Small intestine (tissue), 16 donors: ENCODE data around the gene MTCP1. TPM values are rescaled to one million over a fixed set of nuclear protein-coding genes. Genes with fewer than 3 reads are reported as not detected.
A peak's percentile ranks its signal among the peaks of the same experiment; 100 is the strongest.

Source experiments
- DNase-seq, 2 donors: peaks; one replicate each; pipeline versions ENCODE4 v3.0.0 to v3.0.0-alpha.2; 2013
- FAIRE-seq: peaks from 2 replicates; lab custom pipeline; 2012; peaks lifted over from hg19 to GRCh38; lab: Jason Lieb, UNC
- H3K27ac ChIP-seq, 3 donors: one replicate each; pipeline ENCODE4 v1.5.1; 2013; ENCODE audit warnings: low read length in 2 of 3, mild to moderate bottlenecking in 2 of 3, control low read depth in 1 of 3, inconsistent platforms in 1 of 3, low read depth in 1 of 3, moderate library complexity in 1 of 3
- H3K27me3 ChIP-seq, 3 donors: one replicate each; pipeline ENCODE4 v1.6.1; 2013; ENCODE audit warnings: low read length in 3 of 3, inconsistent platforms in 1 of 3; ENCODE audit not compliant: control insufficient read depth in 3 of 3, insufficient read depth in 3 of 3
- H3K36me3 ChIP-seq, 3 donors: one replicate each; pipeline ENCODE4 v1.6.1; 2013; ENCODE audit warnings: low read length in 3 of 3, inconsistent platforms in 1 of 3, low read depth in 1 of 3, mild to moderate bottlenecking in 1 of 3, moderate library complexity in 1 of 3; ENCODE audit not compliant: control insufficient read depth in 3 of 3, insufficient read depth in 2 of 3
- H3K4me1 ChIP-seq, 3 donors: one replicate each; pipeline ENCODE4 v1.6.1; 2013; ENCODE audit warnings: low read length in 2 of 3, inconsistent platforms in 1 of 3, low read depth in 1 of 3, mild to moderate bottlenecking in 1 of 3, moderate library complexity in 1 of 3; ENCODE audit not compliant: control insufficient read depth in 3 of 3, insufficient read depth in 2 of 3
- H3K4me3 ChIP-seq, 3 donors: one replicate each; pipeline ENCODE4 v1.5.1; 2013; ENCODE audit warnings: low read length in 3 of 3, control low read depth in 1 of 3, inconsistent platforms in 1 of 3, low read depth in 1 of 3, mild to moderate bottlenecking in 1 of 3, moderate library complexity in 1 of 3
- H3K9me3 ChIP-seq, 2 donors: one replicate each; pipeline ENCODE4 v1.6.1; 2013; ENCODE audit warnings: low read depth in 1 of 2, low read length in 1 of 2; ENCODE audit not compliant: control insufficient read depth in 2 of 2, insufficient read depth in 1 of 2
- WGBS, 3 donors: extraction: QIAGEN DNeasy Blood & Tissue Kit; methylation state at CpG; one replicate each; pipeline ENCODE4 v1.1.7; 2013; 5-methylcytosine and 5-hydroxymethylcytosine counted together
- long read RNA-seq, 10 donors: transcript quantifications; one replicate each; lab custom pipeline, GENCODE V29; 2026
- polyA plus RNA-seq, 4 donors: library from polyadenylated mRNA; stranded (reverse) in 3 of 4; unstranded in 1 of 4; fragments of 200-250 nt in 3 of 4; fragments of 120-200 nt in 1 of 4; gene quantifications; one replicate each; pipeline versions ENCODE4 v1.2.1 to v1.2.3, GENCODE V29; 2013
- donor health status: healthy with polysubstance abuse.
- donor health status: control.
- donor health status: control.
- donor health status: Bipolar disorder and iron deficiency.
- donor health status: healthy.

Gene MTCP1
- 10 to 100 TPM; 12.2 to 42.3 (median 15.0) TPM for polyA plus RNA-seq
- long read RNA-seq, donor 1, partial matches to known transcripts: 19 of 41 reads
- long read RNA-seq, donor 1, other reads (novel, unspliced or antisense): 22 of 41 reads
- long read RNA-seq, donor 2: 0 reads
- long read RNA-seq, donor 3, partial matches to known transcripts: 12 of 12 reads
- long read RNA-seq, donor 3, other reads (novel, unspliced or antisense): 0 of 12 reads
- long read RNA-seq, donor 4: 0 reads
- long read RNA-seq, donor 5: 0 reads
- long read RNA-seq, donor 6, partial matches to known transcripts: 10 of 10 reads
- long read RNA-seq, donor 6, other reads (novel, unspliced or antisense): 0 of 10 reads
- long read RNA-seq, donor 7, partial matches to known transcripts: 9 of 9 reads
- long read RNA-seq, donor 7, other reads (novel, unspliced or antisense): 0 of 9 reads
- long read RNA-seq, donor 8: 0 reads
- long read RNA-seq, donor 9: 0 reads
- long read RNA-seq, donor 10, partial matches to known transcripts: 27 of 27 reads
- long read RNA-seq, donor 10, other reads (novel, unspliced or antisense): 0 of 27 reads

GRCh38 chrX:155070975-155071693, at the start of gene MTCP1, which contains the start of the genes BRCC3 and CMC4:
Gene MTCP1, minus strand, starts transcription at chrX:155071136. Its CDS starts 5,126 bp downstream, at chrX:155066010.
Gene BRCC3, plus strand, starts transcription at chrX:155071508. Its CDS starts 20 bp downstream, at chrX:155071528.
Gene CMC4, minus strand, starts transcription at chrX:155071136. Its CDS starts 7,113 bp downstream, at chrX:155064023.
- peak; percentile 78 to 88 for DNase-seq
- Histone ChIP-seq H3K4me3 (peak within 1 kb of the TSS; percentile 60 to 87 (median 69)), H3K27ac (peak within 1 kb of the TSS; percentile 74 to 94 (median 84)), H3K4me1 (no peaks in the 10 kb centered on the region), H3K27me3 (no peaks in the 10 kb centered on the region), H3K36me3 (peaks cover 0 to 2% (median 0%) of the 10 kb centered on the region in 3 donors), H3K9me3 (no peaks in the 10 kb centered on the region)
- FAIRE-seq: no peak
- 1 to 40% (median 10%) methylated on average over 33 to 79 of the region's 81 CpGs for WGBS, 3 donors

GRCh38 chrX:155115174-155115819, 44.4 kb upstream of the MTCP1 start:
- no peak overlapping the region for H3K4me3 ChIP-seq
- no peaks in the 10 kb centered on the region for H3K9me3 ChIP-seq
- WGBS, 3 donors: 79 to 100% (median 91%) methylated on average over 1 of the region's 1 CpG
- H3K27ac ChIP-seq: no peak overlapping the region
- FAIRE-seq: no peak
- no peaks in the 10 kb centered on the region for H3K4me1 ChIP-seq
- no peaks in the 10 kb centered on the region for H3K27me3 ChIP-seq
- H3K36me3 ChIP-seq: peaks cover 0 to 2% (median 0%) of the 10 kb centered on the region in 3 donors
- DNase-seq: no peak

- no peaks in the 10 kb centered on the region for H3K36me3 ChIP-seq
- H3K27me3 ChIP-seq: no peaks in the 10 kb centered on the region
- WGBS, 3 donors: 87 to 99% (median 99%) methylated on average over 4 of the region's 4 CpGs
- no peaks in the 10 kb centered on the region for H3K4me1 ChIP-seq
- no peak overlapping the region for H3K4me3 ChIP-seq
- H3K9me3 ChIP-seq: no peaks in the 10 kb centered on the region
- DNase-seq (no peak), FAIRE-seq (no peak)
- H3K27ac ChIP-seq: no peak overlapping the region
These were observed 42.2 kb upstream of the MTCP1 start for GRCh38 chrX:155113097-155113496.

GRCh38 chrX:155112171-155112570, 41.2 kb upstream of the MTCP1 start:
- no peaks in the 10 kb centered on the region for H3K27me3 ChIP-seq
- WGBS, 3 donors: 80 to 95% (median 95%) methylated on average over 3 of the region's 3 CpGs
- H3K36me3 ChIP-seq: no peaks in the 10 kb centered on the region
- no peak overlapping the region for H3K27ac ChIP-seq
- DNase-seq (no peak), FAIRE-seq (no peak)
- H3K4me1 ChIP-seq: no peaks in the 10 kb centered on the region
- H3K9me3 ChIP-seq: no peaks in the 10 kb centered on the region
- no peak overlapping the region for H3K4me3 ChIP-seq

- H3K9me3 ChIP-seq: no peaks in the 10 kb centered on the region
- no peak overlapping the region for H3K4me3 ChIP-seq
- no peaks in the 10 kb centered on the region for H3K27me3 ChIP-seq
- DNase-seq (no peak), FAIRE-seq (no peak)
- peaks cover 0 to 2% (median 0%) of the 10 kb centered on the region in 3 donors for H3K36me3 ChIP-seq
- no peaks in the 10 kb centered on the region for H3K4me1 ChIP-seq
- H3K27ac ChIP-seq: no peak overlapping the region
These were observed 37.5 kb upstream of the MTCP1 start for GRCh38 chrX:155108427-155108826.

GRCh38 chrX:155105919-155106318, 35.0 kb upstream of the MTCP1 start:
- Histone ChIP-seq H3K4me1 (no peaks in the 10 kb centered on the region), H3K27me3 (no peaks in the 10 kb centered on the region), H3K36me3 (peaks cover 0 to 3% (median 0%) of the 10 kb centered on the region in 3 donors), H3K27ac (no peak overlapping the region), H3K9me3 (no peaks in the 10 kb centered on the region), H3K4me3 (no peak overlapping the region)
- FAIRE-seq (no peak), DNase-seq (no peak)
- WGBS, 3 donors: 85 to 100% (median 98%) methylated on average over 2 of the region's 2 CpGs

- no peak overlapping the region for H3K4me3 ChIP-seq
- no peaks in the 10 kb centered on the region for H3K9me3 ChIP-seq
- DNase-seq (peak; percentile 15 to 24), FAIRE-seq (no peak)
- peaks cover 0 to 3% (median 0%) of the 10 kb centered on the region in 3 donors for H3K36me3 ChIP-seq
- no peaks in the 10 kb centered on the region for H3K27me3 ChIP-seq
- H3K4me1 ChIP-seq: no peaks in the 10 kb centered on the region
- WGBS, 3 donors: 46 to 50% (median 48%) methylated on average over 4 of the region's 4 CpGs
- no peak overlapping the region for H3K27ac ChIP-seq
These were observed 23.6 kb upstream of the MTCP1 start for GRCh38 chrX:155094468-155095061.
